Hepatocyte (in vitro differentiated cells): Measurements from ENCODE around the gene ZHX3. TPM values are rescaled to one million over a fixed set of nuclear protein-coding genes. Genes with fewer than 3 reads are reported as not detected.

Experiments
- DNase-seq: peaks from one replicate; pipeline ENCODE4 v3.0.0-alpha.2; 2016; ENCODE audit warnings: low spot score
- H2AFZ ChIP-seq: fragments of 200-600 bp; sonication (generic); 2 replicates; pipeline ENCODE4 v1.6.0; 2016; ENCODE audit warnings: antibody characterized with exemption, mild to moderate bottlenecking
- H3K27ac ChIP-seq: fragments of 200-600 bp; sonication (generic); 2 replicates; pipeline ENCODE4 v1.5.1; 2016; ENCODE audit warnings: mild to moderate bottlenecking
- H3K27me3 ChIP-seq: fragments of 200-600 bp; sonication (generic); 2 replicates; pipeline ENCODE4 v1.6.1; 2016
- H3K36me3 ChIP-seq: fragments of 200-600 bp; sonication (generic); replicated peaks from 2 replicates; pipeline ENCODE4 v1.5.1; 2016; ENCODE audit warnings: low read depth; ENCODE audit not compliant: insufficient read depth
- H3K4me1 ChIP-seq: fragments of 200-600 bp; sonication (generic); 2 replicates; pipeline ENCODE4 v1.5.1; 2016; ENCODE audit warnings: mild to moderate bottlenecking, moderate library complexity; ENCODE audit not compliant: insufficient read depth
- H3K4me2 ChIP-seq: fragments of 200-600 bp; sonication (generic); 2 replicates; pipeline ENCODE4 v1.6.0; 2016
- H3K4me3 ChIP-seq: fragments of 200-600 bp; sonication (generic); 2 replicates; pipeline ENCODE4 v1.5.1; 2016; ENCODE audit warnings: mild to moderate bottlenecking
- H3K79me2 ChIP-seq: fragments of 200-600 bp; sonication (generic); 2 replicates; pipeline ENCODE4 v1.6.0; 2017; ENCODE audit warnings: mild to moderate bottlenecking
- H3K9me2 ChIP-seq: fragments of 200-600 bp; sonication (generic); replicated peaks from 2 replicates; pipeline ENCODE4 v1.6.0; 2017; ENCODE audit warnings: mild to moderate bottlenecking; ENCODE audit not compliant: insufficient read depth
- H3K9me3 ChIP-seq: fragments of 200-600 bp; sonication (generic); 2 replicates; pipeline ENCODE4 v1.5.1; 2016; ENCODE audit warnings: low read depth, mild to moderate bottlenecking
- H4K20me1 ChIP-seq: fragments of 200-600 bp; sonication (generic); 2 replicates; pipeline ENCODE4 v1.6.0; 2016; ENCODE audit warnings: mild to moderate bottlenecking; ENCODE audit not compliant: insufficient read depth, poor library complexity, severe bottlenecking
- CTCF ChIP-seq: fragments of 200-600 bp; sonication (generic); IDR thresholded peaks from 2 replicates; pipeline ENCODE4 v1.5.1; 2016; ENCODE audit warnings: antibody characterized with exemption, mild to moderate bottlenecking; ENCODE audit not compliant: poor library complexity
- EZH2 ChIP-seq: fragments of 200-600 bp; sonication (generic); IDR thresholded peaks from 2 replicates; pipeline ENCODE4 v1.6.1; 2016; ENCODE audit warnings: antibody characterized with exemption, mild to moderate bottlenecking, borderline replicate concordance
- EZH2phosphoT487 ChIP-seq: fragments of 200-600 bp; sonication (generic); IDR thresholded peaks from one replicate; pipeline ENCODE4 v1.6.1; 2018; ENCODE audit warnings: antibody characterized with exemption, mild to moderate bottlenecking, low read depth, moderate library complexity; ENCODE audit not compliant: unreplicated experiment, severe bottlenecking
- WGBS: methylation state at CpG from one replicate; pipeline ENCODE4 v1.1.6; 2016; ENCODE audit warnings: low lambda C conversion rate; ENCODE audit errors: missing lambda C conversion rate; 5-methylcytosine and 5-hydroxymethylcytosine counted together
- polyA plus RNA-seq: library from polyadenylated mRNA; unstranded; fragments of >200 nt; fragmentation: Nextera tagmentation; extraction: Ambion mirVana; gene quantifications from 2 replicates; pipeline ENCODE4 v1.2.1, GENCODE V29; 2016
- total RNA-seq: library from RNA; depleted of rRNA; stranded (reverse); fragments of >200 nt; gene quantifications from 2 replicates; pipeline ENCODE4 v1.2.3, GENCODE V29; 2014

Gene ZHX3
- total and polyA plus RNA-seq, 2 experiments from 2014 or later, result 15.0 to 19.7 TPM

GRCh38 chr20:41168281-41169161 is 149.0 kb downstream of the ZHX3 start:
- Histone ChIP-seq H3K4me3 (no peak overlapping the region), H3K27ac (no peak overlapping the region), H3K9me2 (no peaks in the 10 kb centered on the region), H2AFZ (no peak overlapping the region), H3K4me2 (no peak overlapping the region), H3K27me3 (no peaks in the 10 kb centered on the region), H3K4me1 (no peaks in the 10 kb centered on the region), H3K9me3 (no peaks in the 10 kb centered on the region), H3K36me3 (no peaks in the 10 kb centered on the region), H3K79me2 (no peaks in the 10 kb centered on the region), H4K20me1 (no peaks in the 10 kb centered on the region)
- DNase-seq, result no peak
- no peak for TF ChIP-seq EZH2
- no peak for TF ChIP-seq CTCF
- TF ChIP-seq EZH2phosphoT487, result no peak
- 98% methylated on average over 10 of the region's 10 CpGs for WGBS

- Histone ChIP-seq H3K4me1 (no peaks in the 10 kb centered on the region), H3K36me3 (no peaks in the 10 kb centered on the region), H3K9me2 (no peaks in the 10 kb centered on the region), H3K4me3 (no peak overlapping the region), H2AFZ (no peak overlapping the region), H3K4me2 (no peak overlapping the region), H3K9me3 (no peaks in the 10 kb centered on the region), H3K27me3 (no peaks in the 10 kb centered on the region), H4K20me1 (no peaks in the 10 kb centered on the region), H3K79me2 (no peaks in the 10 kb centered on the region), H3K27ac (no peak overlapping the region)
- DNase-seq, result no peak
- 94% methylated on average over 11 of the region's 11 CpGs for WGBS
- no peak for TF ChIP-seq EZH2phosphoT487
- no peak for TF ChIP-seq EZH2
- TF ChIP-seq CTCF, result no peak
Observed at GRCh38 chr20:41167481-41168253, 149.9 kb downstream of the ZHX3 start.

GRCh38 chr20:41167118-41167470 is 150.4 kb downstream of the ZHX3 start:
- 100% methylated on average over 3 of the region's 3 CpGs for WGBS

More at GRCh38 chr20:41167118-41167470, 150.4 kb downstream of the ZHX3 start:
- Histone ChIP-seq H3K4me3 (no peak overlapping the region), H3K9me2 (no peaks in the 10 kb centered on the region), H3K27me3 (no peaks in the 10 kb centered on the region), H2AFZ (no peak overlapping the region), H3K27ac (no peak overlapping the region), H3K36me3 (no peaks in the 10 kb centered on the region), H3K4me1 (no peaks in the 10 kb centered on the region), H3K9me3 (no peaks in the 10 kb centered on the region), H3K79me2 (no peaks in the 10 kb centered on the region), H4K20me1 (no peaks in the 10 kb centered on the region), H3K4me2 (no peak overlapping the region)
- TF ChIP-seq EZH2phosphoT487 (no peak), EZH2 (no peak)
- no peak for DNase-seq
